MCF 10A (cell line): ENCODE measurements around the gene MDGA2. TPM values are rescaled to one million over a fixed set of nuclear protein-coding genes. Genes with fewer than 3 reads are reported as not detected.

Source experiments
- BruUV-seq: library from RNA; stranded (reverse); fragments of 400-500 nt; replicated peaks from 2 replicates; lab custom pipeline; 2021; lab: Mats Ljungman, UMichigan
- CTCF ChIA-PET: fragments of 300-600 bp; sonication (Branson Sonifier 250); formaldehyde crosslinking; extraction: SDS; loops from one replicate; lab custom pipeline; 2021; ENCODE audit warnings: antibody characterized with exemption, inconsistent platforms; lab: Yijun Ruan, JAX
- POLR2A ChIA-PET: fragments of 300-600, 350-650 bp; sonication (Branson Sonifier 250); formaldehyde crosslinking; extraction: SDS; loops from one replicate; lab custom pipeline; 2020; ENCODE audit warnings: antibody characterized with exemption, inconsistent platforms; lab: Yijun Ruan, JAX
- DNase-seq: peaks from one replicate; pipeline ENCODE4 v3.0.0-alpha.2; 2018; ENCODE audit not compliant: unreplicated experiment
- H3K27ac Mint-ChIP-seq: one replicate; pipeline ENCODE4 v1.8.0; 2022; ENCODE audit warnings: mild to moderate bottlenecking, low read depth, mixed read lengths; ENCODE audit not compliant: unreplicated experiment
- H3K27me3 Mint-ChIP-seq: one replicate; pipeline ENCODE4 v1.8.0; 2022; ENCODE audit warnings: mixed read lengths; ENCODE audit not compliant: insufficient read depth, unreplicated experiment
- H3K36me3 Mint-ChIP-seq: one replicate; pipeline ENCODE4 v1.8.0; 2022; ENCODE audit warnings: mild to moderate bottlenecking, moderate library complexity, mixed read lengths; ENCODE audit not compliant: insufficient read depth, unreplicated experiment
- H3K4me1 Mint-ChIP-seq: one replicate; pipeline ENCODE4 v1.8.0; 2022; ENCODE audit warnings: mixed read lengths; ENCODE audit not compliant: insufficient read depth, unreplicated experiment
- H3K4me3 Mint-ChIP-seq: one replicate; pipeline ENCODE4 v1.8.0; 2022; ENCODE audit warnings: mild to moderate bottlenecking, moderate library complexity, mixed read lengths; ENCODE audit not compliant: unreplicated experiment
- H3K9me3 Mint-ChIP-seq: one replicate; pipeline ENCODE4 v1.8.0; 2022; ENCODE audit warnings: mixed read lengths; ENCODE audit not compliant: unreplicated experiment
- CTCF ChIP-seq: fragments of 200-600 bp; IDR thresholded peaks from one replicate; pipeline ENCODE4 v1.8.0; 2022; ENCODE audit warnings: antibody characterized with exemption, mild to moderate bottlenecking; ENCODE audit not compliant: unreplicated experiment
- intact Hi-C: fragments of 100-400 bp; cut with micrococcal nuclease; formaldehyde crosslinking; loops from 2 replicates; pipeline ENCODE4 v1.14.1; 2022
- total RNA-seq: library from RNA; stranded (reverse); gene quantifications from 2 replicates; pipeline ENCODE4 v1.2.3, GENCODE V29; 2022

Gene MDGA2
- total RNA-seq, 1 experiment from 2014 or later, result not detected

DNA sequence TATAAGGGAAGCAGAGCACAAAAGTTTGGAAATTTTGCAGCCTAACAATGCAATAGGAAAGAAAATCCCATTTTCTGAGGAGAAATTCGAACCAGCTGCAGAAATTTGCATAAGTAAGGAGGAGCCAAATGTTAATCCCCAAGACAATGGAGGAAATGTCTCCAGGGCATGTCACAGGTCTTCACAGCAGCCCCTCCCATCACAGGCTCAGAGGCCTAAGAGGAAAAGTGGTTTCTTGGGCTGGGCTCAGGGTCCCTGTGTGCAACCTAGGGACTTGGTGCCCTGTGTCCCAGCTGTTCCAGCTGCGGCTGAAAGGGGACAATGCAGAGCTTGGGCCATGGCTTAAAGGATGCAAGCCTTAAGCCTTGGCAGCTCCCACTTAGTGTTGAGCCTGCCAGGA lies 190.0 kb downstream of the MDGA2 start:
- ChIA-PET POLR2A (no interaction called here), CTCF (no interaction called here)
- TF ChIP-seq CTCF, result no peak
- intact Hi-C loops, result no loop called here
- Mint-ChIP-seq H3K4me3 (no peak overlapping the region), H3K4me1 (no peaks in the 10 kb centered on the region), H3K36me3 (no peaks in the 10 kb centered on the region), H3K27me3 (peaks cover 91% of the 10 kb centered on the region), H3K27ac (no peak overlapping the region), H3K9me3 (no peaks in the 10 kb centered on the region)
- no TSS peak for BruUV-seq
- DNase-seq, result no peak

DNA sequence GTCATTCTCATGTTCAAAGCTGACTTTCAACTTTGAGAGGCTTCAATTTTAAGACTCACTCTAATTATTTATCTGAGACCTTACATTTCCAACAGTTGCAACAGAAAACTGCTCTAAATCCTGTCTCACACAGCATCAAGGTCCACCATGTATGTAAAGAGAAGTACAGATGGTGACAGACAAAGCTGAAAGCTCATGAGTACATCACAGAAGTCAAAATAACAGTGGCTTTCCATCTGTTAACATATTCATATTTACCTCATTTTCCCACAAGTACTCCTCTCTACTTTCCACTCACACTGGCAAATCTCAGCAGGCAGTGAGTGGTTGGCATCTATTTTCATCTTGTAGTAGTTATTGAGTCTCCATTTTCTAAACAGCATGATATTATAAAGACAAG lies 192.0 kb downstream of the MDGA2 start:
- intact Hi-C loops, result no loop called here
- ChIA-PET CTCF (no interaction called here), POLR2A (no interaction called here)
- no peaks in the 10 kb centered on the region for H3K36me3 Mint-ChIP-seq
- no peaks in the 10 kb centered on the region for H3K4me1 Mint-ChIP-seq
- H3K27ac Mint-ChIP-seq, result no peak overlapping the region
- no TSS peak for BruUV-seq
- no peak for TF ChIP-seq CTCF
- DNase-seq, result no peak
- H3K27me3 Mint-ChIP-seq, result peaks cover 91% of the 10 kb centered on the region
- H3K9me3 Mint-ChIP-seq, result no peaks in the 10 kb centered on the region
- no peak overlapping the region for H3K4me3 Mint-ChIP-seq

DNA sequence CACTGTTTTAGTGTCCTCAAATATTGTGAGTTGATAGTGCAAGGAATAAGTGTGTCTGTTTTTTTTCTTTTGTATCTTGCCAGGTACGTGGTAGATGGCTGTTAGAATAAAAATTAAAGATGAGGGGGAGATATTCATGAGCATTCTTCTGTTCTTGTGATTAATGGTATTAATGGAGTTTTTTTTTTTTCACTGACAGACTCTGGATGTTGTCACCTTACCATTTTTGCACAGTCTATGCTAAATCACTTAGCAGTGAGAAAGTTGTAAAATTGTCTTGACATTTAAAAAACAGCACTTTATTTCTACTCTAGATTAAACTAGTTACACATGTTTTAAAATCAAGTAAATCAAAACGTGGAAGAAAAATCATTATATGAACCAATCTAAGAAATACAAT lies 204.3 kb downstream of the MDGA2 start:
- no peak for TF ChIP-seq CTCF
- Mint-ChIP-seq H3K27ac (no peak overlapping the region), H3K27me3 (peaks cover 62% of the 10 kb centered on the region), H3K9me3 (no peaks in the 10 kb centered on the region), H3K4me1 (no peaks in the 10 kb centered on the region), H3K4me3 (no peak overlapping the region), H3K36me3 (no peaks in the 10 kb centered on the region)
- BruUV-seq, result no TSS peak
- no peak for DNase-seq
- ChIA-PET CTCF (no interaction called here), POLR2A (no interaction called here)
- intact Hi-C loops, result no loop called here

DNA sequence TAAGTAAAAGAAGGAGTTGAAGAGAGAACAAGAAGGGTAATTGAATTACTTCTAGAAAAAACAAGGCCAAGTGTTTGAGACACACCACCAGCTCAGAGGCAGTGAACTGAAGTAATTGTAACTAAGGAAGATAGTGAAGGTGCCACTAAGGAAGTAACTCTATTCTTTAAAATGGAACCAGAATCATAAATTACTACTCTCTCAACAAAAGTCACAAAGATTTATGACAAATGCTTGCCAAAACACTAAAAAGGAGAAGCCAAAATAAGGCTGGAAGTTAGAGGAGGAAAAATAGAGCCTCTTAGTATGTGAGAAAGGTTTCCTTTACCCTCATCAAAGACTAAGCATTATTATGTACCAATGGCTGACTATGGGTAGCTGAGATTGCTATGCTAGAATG lies 208.5 kb downstream of the MDGA2 start:
- intact Hi-C loops, result no loop called here
- POLR2A ChIA-PET, result no interaction called here

More for the DNA sequence above, 208.5 kb downstream of the MDGA2 start:
- Mint-ChIP-seq H3K27me3 (peaks cover 73% of the 10 kb centered on the region), H3K4me3 (no peak overlapping the region), H3K27ac (no peak overlapping the region), H3K9me3 (no peaks in the 10 kb centered on the region), H3K4me1 (no peaks in the 10 kb centered on the region), H3K36me3 (no peaks in the 10 kb centered on the region)
- no TSS peak for BruUV-seq
- DNase-seq, result no peak
- CTCF ChIA-PET, result no interaction called here
- no peak for TF ChIP-seq CTCF
